ENCODE results near the gene BAIAP2L2.
"Not testable (repeated sequence)": the region's sequence is repeated elsewhere in the genome, so short reads cannot be mapped to it uniquely, and the experiment has no call there.

The BAIAP2L2 gene

GRCh38 chr22:38080474-38080849 lies 30.0 kb downstream of the BAIAP2L2 start:
- no peak for DNase-seq

GRCh38 chr22:38079804-38080203 lies 30.7 kb downstream of the BAIAP2L2 start:
- DNase-seq = no peak

- not testable (repeated sequence) for DNase-seq
Measured at GRCh38 chr22:38079208-38079607, 31.3 kb downstream of the BAIAP2L2 start.

- DNase-seq = no peak
Measured at GRCh38 chr22:38078046-38078840, 32.2 kb downstream of the BAIAP2L2 start.

GRCh38 chr22:38077595-38077994 lies 32.9 kb downstream of the BAIAP2L2 start:
- no peak for DNase-seq

- DNase-seq = no peak
Measured at GRCh38 chr22:38077096-38077495, 33.4 kb downstream of the BAIAP2L2 start.

- DNase-seq = no peak
Measured at GRCh38 chr22:38075961-38076360, 34.5 kb downstream of the BAIAP2L2 start.

GRCh38 chr22:38075105-38075825 lies 35.2 kb downstream of the BAIAP2L2 start:
- DNase-seq = no peak

GRCh38 chr22:38074181-38075104 lies 36.0 kb downstream of the BAIAP2L2 start:
- no peak for DNase-seq

GRCh38 chr22:38073150-38074130 lies 37.0 kb downstream of the BAIAP2L2 start:
- DNase-seq = no peak

- no peak for DNase-seq
Measured at GRCh38 chr22:38072322-38073149, 37.9 kb downstream of the BAIAP2L2 start.

- DNase-seq = no peak
Measured at GRCh38 chr22:38071421-38072321, 38.8 kb downstream of the BAIAP2L2 start.

GRCh38 chr22:38070250-38070921 lies 40.1 kb downstream of the BAIAP2L2 start:
- DNase-seq = no peak

- no peak for DNase-seq
Measured at GRCh38 chr22:38069372-38070249, 40.9 kb downstream of the BAIAP2L2 start.

- no peak for DNase-seq
Measured at GRCh38 chr22:38068641-38069371, 41.7 kb downstream of the BAIAP2L2 start.

GRCh38 chr22:38067761-38068360 lies 42.6 kb downstream of the BAIAP2L2 start:
- no peak for DNase-seq

- no peak for DNase-seq
Measured at GRCh38 chr22:38067028-38067415, 43.5 kb downstream of the BAIAP2L2 start.

Measured in activated effector memory CD4-positive, alpha-beta T cell treated with anti-CD3 and anti-CD28 coated beads, Interleukin-2, amount 50 U/mL, for 16 hours (primary cell).